Epithelial cell of esophagus (primary cell): ENCODE measurements around the gene PLA2G2A.
"Not testable (repeated sequence)": the region's sequence is repeated elsewhere in the genome, so short reads cannot be mapped to it uniquely, and the experiment has no call there.

Experiments used
- DNase-seq: peaks from one replicate; pipeline ENCODE4 v3.0.0; 2010; ENCODE audit warnings: low read depth
- H3K4me3 ChIP-seq: 2 replicates; pipeline ENCODE4 v1.5.1; 2011; ENCODE audit warnings: mild to moderate bottlenecking, low read length, control low read depth
- CTCF ChIP-seq: IDR thresholded peaks from 2 replicates; pipeline ENCODE4 v1.5.1; 2011; ENCODE audit warnings: low read depth, mild to moderate bottlenecking, low read length, control low read depth, inconsistent platforms; ENCODE audit not compliant: insufficient read depth; ENCODE audit errors: missing control alignments

Gene PLA2G2A

GRCh38 chr1:20008391-20008841 lies 29.0 kb upstream of the PLA2G2A start:
- DNase-seq: no peak
- TF ChIP-seq CTCF: no peak
- H3K4me3 ChIP-seq: no peak overlapping the region

GRCh38 chr1:19998823-19999222 lies 19.4 kb upstream of the PLA2G2A start:
- not testable (repeated sequence) for H3K4me3 ChIP-seq, DNase-seq

- H3K4me3 ChIP-seq: no peak overlapping the region
- TF ChIP-seq CTCF: no peak
- DNase-seq: no peak
Observed at GRCh38 chr1:19990689-19991088, 11.3 kb upstream of the PLA2G2A start.

- H3K4me3 ChIP-seq, DNase-seq: not testable (repeated sequence)
Observed at GRCh38 chr1:19990182-19990582, 10.8 kb upstream of the PLA2G2A start.

GRCh38 chr1:19988267-19989006 lies 9.0 kb upstream of the PLA2G2A start:
- TF ChIP-seq CTCF: no peak
- no peak overlapping the region for H3K4me3 ChIP-seq
- DNase-seq: no peak

- DNase-seq: no peak
- TF ChIP-seq CTCF: no peak
- no peak overlapping the region for H3K4me3 ChIP-seq
Observed at GRCh38 chr1:19987719-19988118, 8.3 kb upstream of the PLA2G2A start.

- not testable (repeated sequence) for DNase-seq, H3K4me3 ChIP-seq
Observed at GRCh38 chr1:19984409-19985016, 5.1 kb upstream of the PLA2G2A start.

GRCh38 chr1:19981507-19982312 lies 2.3 kb upstream of the PLA2G2A start:
- DNase-seq: no peak
- no peak overlapping the region for H3K4me3 ChIP-seq
- no peak for TF ChIP-seq CTCF
